ENCODE data around the gene PIBF1.
"Not testable (repeated sequence)": the region's sequence is repeated elsewhere in the genome, so short reads cannot be mapped to it uniquely, and the experiment has no call there.

The PIBF1 gene, protein sequence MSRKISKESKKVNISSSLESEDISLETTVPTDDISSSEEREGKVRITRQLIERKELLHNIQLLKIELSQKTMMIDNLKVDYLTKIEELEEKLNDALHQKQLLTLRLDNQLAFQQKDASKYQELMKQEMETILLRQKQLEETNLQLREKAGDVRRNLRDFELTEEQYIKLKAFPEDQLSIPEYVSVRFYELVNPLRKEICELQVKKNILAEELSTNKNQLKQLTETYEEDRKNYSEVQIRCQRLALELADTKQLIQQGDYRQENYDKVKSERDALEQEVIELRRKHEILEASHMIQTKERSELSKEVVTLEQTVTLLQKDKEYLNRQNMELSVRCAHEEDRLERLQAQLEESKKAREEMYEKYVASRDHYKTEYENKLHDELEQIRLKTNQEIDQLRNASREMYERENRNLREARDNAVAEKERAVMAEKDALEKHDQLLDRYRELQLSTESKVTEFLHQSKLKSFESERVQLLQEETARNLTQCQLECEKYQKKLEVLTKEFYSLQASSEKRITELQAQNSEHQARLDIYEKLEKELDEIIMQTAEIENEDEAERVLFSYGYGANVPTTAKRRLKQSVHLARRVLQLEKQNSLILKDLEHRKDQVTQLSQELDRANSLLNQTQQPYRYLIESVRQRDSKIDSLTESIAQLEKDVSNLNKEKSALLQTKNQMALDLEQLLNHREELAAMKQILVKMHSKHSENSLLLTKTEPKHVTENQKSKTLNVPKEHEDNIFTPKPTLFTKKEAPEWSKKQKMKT

DNA sequence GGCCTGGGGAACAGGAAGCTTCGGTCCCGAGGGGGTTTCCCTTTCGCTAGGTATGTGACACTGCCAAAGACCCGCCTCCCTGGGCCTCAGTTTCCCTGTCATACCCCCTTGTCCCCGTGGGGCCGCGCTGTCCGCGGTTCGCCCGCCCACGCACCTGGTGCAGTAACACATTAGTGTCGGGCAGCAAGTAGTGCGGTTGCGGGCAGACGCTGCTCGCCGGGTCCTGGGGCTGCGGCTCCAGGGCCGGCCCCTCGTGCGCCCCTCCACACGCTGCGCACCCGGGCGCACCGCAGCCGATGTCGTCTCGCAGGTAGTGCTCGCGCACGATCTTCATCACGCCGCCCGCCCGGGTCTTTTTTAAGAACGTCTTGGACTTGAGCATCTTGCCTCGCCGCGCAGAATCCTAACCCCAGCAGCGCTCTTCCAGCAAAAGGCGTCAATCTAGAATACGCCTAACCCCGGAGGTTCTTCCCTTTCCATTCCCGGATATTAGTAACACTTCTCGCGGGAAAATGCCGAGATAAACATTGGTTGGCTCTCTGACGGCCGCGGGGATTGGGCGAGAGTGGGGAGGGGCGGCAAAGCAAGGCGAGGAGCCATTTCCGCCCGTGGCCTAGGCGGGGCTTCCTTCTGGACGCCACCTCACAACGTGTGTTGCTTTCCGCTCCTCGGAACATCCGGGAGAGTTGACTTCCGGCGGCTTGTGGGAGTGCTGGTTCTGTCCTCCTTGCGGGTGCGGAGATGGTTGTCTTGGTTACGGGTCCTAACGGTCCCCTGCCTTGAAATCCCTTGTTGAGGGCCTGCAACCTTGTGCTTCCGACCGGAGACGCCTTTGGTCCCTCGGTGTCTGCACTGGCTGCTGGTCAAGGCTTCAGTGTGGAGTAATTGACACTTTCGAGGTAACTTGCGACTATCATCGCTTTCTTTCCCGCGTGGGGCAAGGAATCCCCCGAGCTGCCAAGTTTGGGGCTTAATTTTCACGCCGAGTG lies at the start of gene PIBF1, which contains the start of gene DIS3:
Gene PIBF1, plus strand, starts transcription at position 683 of the 989 bp plus-strand sequence. CDS start 1,337 bp downstream, outside the sequence.
Gene DIS3, minus strand, starts transcription at position 450 of the 989 bp plus-strand sequence. Its CDS starts 68 bp downstream, at position 382.
- DNase-seq (ENCODE audit: low read depth, low spot score): peak; percentile 99

DNA sequence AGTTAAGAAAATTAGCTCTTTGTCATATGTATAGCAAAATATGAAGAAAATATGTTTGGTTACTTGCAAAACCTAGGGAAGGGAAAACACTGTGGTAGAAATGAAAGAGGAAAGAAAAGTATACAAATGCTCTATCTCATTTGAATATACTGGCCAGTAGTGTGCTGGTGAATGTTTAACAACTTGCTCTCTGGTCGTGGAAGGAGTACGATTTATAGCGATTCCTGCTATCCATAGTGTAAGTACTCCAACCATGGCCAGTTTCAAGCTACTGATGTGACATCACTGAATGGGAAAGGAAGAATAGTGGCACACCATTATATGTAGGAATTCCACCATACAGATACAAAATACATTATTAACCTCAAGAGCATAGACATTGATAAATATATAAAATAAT lies 44.9 kb upstream of the PIBF1 start:
- DNase-seq (ENCODE audit: low read depth, low spot score): no peak

DNA sequence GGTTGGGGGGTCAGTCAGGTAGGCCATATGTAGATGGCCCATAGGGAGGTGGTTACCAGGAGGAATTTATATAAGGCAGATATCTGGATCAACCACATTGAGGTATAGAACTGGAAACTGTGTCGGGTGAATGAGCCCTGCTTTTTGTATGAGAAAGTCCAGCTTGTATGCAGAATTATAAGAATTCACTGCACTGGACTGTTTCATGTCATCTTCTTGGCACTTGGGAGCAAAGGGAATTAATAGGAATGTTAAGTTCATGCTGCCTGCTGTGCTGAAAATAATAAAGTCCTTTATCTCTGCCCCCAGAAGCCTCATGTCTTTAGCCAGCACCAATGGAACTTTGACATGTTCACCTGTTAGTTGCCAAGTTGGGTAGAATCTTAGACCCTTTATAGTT lies 41.9 kb upstream of the PIBF1 start:
- no peak for DNase-seq (ENCODE audit: low read depth, low spot score)

DNA sequence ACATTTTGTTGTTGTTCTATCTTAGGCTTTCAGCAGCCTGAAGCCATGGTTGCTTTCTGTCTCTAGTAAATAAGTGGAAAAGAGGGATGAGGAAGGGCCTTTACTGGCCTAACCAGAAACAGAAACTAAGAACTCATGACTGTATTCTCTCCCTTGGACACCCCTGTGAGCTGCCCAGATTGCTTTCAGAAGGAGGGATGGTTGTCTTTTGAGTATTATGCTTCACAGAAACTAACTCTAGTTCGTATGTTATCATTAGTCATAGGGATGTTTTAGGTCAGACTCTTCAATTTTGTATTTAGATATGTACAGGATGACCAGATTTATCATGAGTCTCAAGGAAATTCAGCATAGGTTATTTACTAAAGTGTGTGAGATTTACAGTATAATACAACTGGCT lies 36.7 kb upstream of the PIBF1 start:
- no peak for DNase-seq (ENCODE audit: low read depth, low spot score)

DNA sequence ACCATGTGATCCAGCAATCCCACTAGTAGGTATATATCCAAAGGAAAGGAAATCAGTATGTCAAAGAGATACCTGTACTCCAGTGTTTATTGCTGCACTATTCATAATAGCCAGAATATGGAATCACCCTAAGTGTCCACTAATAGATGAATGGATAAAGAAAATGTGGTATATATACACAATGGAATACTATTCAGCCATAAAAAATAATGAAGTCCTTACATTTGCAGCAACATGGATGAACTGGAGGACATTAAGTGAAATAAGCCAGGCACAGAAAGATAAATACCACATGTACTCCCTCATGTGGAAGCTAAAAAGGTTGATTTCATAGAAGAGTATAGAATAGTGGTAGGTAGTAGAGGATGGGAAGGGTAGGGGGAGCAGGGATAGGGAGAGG lies 30.7 kb upstream of the PIBF1 start:
- no peak for DNase-seq (ENCODE audit: low read depth, low spot score)

DNA sequence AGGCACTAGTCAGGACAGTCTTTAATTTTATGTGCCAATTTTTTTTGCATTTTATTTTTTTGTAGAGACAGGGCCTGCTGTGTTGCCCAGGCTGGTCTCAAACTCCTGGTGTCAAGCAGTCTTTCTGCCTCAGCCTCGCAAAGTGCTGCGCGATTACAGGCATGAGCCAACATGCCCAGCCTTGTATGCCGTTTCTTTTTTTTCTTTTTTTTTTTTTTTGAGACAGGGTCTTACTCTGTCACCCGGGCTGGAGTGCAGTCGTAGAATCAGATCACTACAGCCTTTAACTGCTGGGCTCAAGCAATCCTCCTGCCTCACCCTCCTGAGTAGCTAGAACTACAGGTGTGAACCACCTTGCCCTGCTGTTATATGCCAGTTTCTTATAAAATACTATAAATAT lies 27.8 kb upstream of the PIBF1 start:
- DNase-seq (ENCODE audit: low read depth, low spot score): no peak

DNA sequence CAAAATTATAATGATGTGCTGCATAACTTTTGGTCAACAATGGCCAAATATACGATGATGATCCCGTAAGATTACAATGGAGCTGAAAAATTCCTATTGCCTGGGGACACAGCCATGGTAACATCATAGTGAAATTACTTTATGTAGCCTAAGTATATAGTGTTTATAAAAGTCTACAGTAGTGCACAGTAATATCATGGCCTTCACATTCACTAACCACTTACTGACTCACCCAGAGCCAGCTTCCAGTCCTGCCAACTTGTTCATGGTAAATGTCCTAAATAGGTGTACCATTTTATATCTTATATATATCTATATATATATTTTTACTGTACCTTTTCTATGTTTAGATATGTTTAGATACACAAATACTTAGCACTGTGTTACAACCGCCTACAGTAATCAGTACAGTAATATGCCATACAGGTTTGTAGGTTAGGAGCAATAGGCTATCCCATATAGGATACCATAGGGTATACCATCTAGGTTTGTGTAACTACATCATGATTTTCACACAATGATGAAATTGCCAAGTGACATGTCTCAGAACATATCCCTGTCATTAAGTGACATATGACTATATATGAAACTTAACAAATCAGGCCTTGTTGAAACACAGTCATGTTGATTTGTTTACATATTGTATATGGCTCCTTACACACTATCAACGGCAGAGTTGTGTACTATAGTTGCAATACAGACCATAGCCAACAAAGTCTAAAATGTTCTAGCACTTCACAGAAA lies 24.0 kb upstream of the PIBF1 start:
- DNase-seq (ENCODE audit: low read depth, low spot score): no peak

DNA sequence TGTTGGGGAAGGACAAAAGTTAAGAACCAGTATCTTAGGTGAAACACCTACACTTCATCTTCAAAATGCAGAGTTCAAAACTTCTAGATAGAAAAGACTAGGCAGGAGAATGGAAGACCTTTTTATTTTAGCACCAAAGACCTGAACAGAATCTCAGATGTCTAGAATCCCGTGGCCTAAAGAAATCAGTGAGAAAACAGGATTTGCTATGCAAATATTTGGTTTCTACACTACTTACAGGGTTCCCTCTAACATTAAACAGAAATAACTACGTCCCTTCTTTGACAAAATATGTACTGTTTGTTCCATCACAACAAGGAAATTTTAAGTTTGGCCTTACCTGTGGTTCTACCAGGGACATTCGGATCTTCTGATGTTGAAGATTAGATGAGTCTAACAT lies 21.7 kb upstream of the PIBF1 start:
- DNase-seq (ENCODE audit: low read depth, low spot score): no peak

DNA sequence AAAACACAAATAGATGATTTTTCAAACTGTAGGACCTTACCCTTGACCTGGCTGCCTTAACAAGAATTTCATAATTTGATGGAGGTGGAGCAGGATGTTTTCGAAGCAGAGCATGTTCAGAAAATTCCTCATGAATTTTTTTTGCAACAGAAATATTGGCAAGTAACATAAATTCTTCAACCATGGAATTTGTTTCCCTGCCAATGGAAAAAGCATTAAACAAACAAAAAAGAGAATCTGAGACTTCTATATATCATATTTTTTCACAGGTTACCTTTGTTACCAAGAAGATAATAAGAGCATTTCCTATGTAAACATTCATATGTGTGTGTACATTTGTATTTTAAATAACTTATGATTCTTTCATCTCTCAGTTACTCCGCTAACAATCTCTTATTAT lies 18.5 kb upstream of the PIBF1 start:
- DNase-seq (ENCODE audit: low read depth, low spot score): peak; percentile 7

DNA sequence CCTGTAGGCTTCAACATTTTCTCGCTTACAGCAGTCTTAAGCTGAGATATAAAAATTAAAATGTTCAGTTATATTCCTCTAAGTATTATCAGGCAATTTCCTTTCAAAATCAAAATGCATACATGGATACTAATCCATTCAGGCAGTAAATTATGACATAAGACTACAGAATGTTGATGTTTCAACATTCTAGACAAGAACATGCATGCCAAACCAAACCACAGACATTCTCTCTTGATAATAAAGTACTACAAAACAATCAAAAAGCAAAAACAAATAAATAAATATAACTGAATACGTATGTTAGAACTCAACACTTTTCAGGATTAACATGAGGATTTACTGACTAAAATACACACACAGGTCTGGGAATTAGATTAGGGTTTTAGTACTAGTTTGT lies 7.9 kb upstream of the PIBF1 start:
- DNase-seq (ENCODE audit: low read depth, low spot score): no peak

DNA sequence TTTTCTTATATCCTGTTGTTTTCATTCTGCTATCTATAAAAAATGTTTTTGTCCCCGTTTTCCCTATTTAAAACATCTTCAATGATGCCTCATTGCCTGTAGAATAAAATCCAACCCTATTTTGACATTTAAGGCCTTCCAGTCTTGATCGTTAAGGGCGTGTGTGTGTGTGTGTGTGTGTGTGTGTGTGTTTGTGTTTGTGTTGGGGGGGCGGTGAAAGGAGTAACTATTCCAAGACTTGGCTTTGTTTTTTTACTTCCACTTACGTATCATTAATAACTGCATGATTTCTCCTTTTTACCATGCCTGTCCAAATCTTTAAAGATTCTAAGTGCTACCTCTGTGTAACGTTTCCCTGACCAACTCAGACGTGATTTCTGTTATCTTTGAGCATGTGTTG lies 784 bp downstream of the PIBF1 start:
- peak; percentile 26 for DNase-seq (ENCODE audit: low read depth, low spot score)

DNA sequence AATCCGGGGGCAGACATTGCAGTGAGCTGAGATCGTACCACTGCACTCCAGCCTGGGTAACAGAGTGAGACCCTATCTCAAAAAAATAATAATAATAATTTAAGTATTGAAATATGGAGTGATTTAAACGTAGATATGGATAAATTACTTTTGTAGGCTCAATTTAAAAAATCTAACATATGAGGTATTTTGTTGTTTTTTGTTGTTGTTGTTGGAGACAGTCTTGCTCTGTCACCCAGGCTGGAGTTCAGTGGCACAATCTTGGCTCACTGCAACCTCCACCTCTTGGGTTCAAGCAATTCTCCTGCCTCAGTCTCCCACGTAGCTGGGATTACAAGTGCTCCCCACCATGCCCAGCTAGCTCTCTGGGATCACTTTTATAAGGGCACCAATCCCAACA lies 2.7 kb downstream of the PIBF1 start:
- not testable (repeated sequence) for DNase-seq (ENCODE audit: low read depth, low spot score)

DNA sequence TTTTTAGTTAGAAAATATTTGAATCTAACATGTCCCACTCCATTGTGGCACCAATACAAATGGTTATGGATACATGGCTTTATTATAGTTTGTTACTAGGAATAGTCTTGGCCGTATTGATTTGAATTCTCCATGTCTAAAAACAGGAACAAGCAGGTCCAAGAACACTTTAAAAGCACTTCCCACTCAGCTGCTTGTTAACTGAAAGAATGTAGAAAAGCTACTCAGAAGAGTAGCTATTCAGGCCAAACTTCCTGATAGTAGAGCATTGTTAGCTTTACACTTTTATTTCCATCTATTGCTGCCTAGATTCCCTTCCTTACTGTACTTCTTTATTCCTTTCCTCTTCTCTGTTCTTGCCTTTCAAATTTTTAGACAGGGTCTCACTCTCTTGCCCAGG lies 6.9 kb downstream of the PIBF1 start:
- no peak for DNase-seq (ENCODE audit: low read depth, low spot score)

DNA sequence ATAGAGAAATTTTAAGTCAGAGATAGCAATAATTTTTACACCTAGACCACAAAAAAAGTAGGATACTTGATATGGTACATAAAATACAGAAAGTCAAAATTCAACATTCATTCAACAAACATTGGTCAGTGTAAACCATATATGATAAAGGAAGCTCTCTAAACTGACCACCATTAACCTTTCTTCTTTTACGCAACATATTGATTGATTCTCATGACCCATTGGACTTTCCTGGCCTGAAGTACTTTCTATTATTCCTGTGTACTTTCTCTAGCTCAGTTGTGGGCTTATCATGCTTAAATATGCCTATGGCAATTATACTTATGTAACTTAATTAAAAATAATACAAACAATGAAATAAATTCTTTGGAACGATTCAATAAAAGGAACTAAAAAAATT lies 10.7 kb downstream of the PIBF1 start:
- DNase-seq (ENCODE audit: low read depth, low spot score): no peak

DNA sequence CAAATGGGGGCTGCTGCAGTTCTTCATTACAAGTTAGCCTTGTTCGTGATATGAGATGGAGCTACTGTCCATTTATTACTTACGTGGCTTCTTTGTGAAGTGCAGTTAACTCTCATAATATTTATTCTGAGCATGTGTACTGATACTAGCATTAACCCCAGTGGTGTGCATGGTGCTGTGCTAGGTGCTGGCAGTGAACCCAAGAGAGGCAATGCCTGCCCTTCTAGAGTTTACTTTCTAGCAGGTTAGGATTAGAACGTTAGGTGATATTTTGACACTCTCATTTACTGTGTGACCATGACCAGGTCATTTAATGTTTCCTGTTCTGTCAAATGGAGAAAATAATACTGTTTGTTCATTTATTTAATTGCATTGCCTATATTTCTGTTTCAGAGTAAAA lies 16.9 kb downstream of the PIBF1 start:
- DNase-seq (ENCODE audit: low read depth, low spot score): no peak

DNA sequence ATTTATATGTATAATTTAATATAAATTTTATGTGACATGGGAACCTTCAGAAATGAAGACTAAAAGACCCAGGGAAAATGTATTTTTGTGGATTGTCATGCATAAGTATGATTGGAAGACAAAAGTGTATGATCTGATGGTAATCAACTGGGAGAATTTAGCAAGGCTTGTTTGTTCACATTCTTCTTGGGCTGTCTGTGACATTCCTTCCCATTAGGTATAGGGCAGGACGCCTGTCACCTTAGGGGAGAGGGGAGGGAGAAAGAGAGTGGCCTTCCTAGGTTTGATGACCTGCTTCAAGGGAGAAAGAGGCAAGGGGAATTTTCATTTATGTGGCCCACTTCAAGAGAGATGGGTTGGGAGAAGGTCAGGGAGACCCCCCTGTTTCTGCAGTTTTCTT lies 22.4 kb downstream of the PIBF1 start:
- DNase-seq (ENCODE audit: low read depth, low spot score): no peak

DNA sequence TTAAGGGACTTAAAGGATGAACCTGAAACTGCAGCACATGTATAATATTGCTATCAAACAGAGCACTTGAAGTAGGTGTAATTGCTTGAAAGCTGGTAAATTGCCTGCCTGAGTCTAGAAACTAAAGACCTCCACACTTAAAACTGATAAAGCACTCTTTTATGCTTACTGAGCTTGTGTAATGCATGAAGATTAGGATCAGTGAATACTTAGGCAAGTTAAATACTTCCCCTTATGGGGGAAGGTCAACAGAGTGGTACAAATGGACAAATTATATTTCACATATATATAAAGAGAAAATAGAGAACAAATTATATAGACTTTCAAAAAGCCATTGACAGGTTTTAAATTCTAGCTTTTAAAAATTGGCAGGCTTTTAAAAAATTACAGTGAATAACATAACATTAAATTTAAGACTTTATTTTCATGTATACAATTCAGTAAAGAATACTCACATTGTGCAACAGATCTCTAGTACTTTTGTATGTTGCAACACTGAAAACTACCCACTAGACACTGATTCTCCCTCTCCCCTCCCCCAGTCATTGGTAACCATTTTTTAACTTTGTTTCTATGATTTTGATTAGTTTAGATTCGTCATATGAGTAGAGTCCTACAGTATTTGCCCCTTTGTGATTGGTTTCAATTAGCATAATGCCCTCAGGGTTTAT lies 23.9 kb downstream of the PIBF1 start:
- no peak for DNase-seq (ENCODE audit: low read depth, low spot score)

DNA sequence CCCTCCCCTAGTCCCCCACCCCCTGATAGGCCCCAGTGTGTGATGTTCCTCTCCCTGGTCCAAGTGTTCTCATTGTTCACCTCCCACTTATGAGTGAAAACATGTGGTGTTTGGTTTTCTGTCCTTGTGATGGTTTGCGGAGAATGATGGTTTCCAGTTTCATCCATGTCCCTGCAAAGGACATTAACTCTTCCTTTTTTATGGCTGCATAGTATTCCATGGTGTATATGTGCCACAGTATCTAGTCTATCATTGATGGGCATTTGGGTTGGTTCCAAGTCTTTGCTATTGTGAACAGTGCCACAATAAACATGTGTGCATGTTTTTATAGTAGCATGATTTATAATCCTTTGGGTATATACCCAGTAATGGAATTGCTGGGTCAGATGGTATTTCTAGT lies 24.6 kb downstream of the PIBF1 start:
- not testable (repeated sequence) for DNase-seq (ENCODE audit: low read depth, low spot score)

DNA sequence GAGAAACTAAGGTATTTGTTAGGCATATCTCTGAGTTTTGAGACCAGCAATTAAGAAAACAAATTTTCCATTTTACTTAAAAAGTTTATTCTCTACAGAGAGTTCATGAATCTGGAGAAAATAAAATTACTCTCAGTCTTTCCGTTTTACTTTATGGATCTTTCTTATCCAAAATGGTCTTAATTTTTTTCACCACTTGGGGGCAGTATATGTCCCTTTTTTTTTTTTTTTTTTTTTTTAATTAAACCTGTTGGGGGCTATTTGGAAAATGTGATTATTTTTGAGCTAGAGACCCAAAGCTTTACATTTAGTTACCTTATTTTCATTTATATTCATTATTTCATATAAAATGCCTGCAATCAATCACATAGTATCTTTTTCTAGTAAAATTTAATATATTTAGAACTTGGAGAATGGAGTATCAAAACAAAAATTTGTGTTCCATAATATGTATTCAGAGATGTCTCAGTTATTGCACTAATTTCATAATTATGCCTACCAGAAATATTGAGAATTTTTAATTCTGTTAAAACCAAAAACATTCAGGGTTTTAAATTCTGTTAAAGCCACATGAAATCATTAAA lies 27.1 kb downstream of the PIBF1 start:
- DNase-seq (ENCODE audit: low read depth, low spot score): peak; percentile 13

Data from astrocyte of the hippocampus (primary cell).